GM23338 (cell line): Measurements from ENCODE around the gene CRELD1.

Experiments used
- NANOG ChIP-seq: IDR thresholded peaks from 2 replicates; pipeline ENCODE4 v1.6.1; 2016; ENCODE audit warnings: antibody characterized with exemption, borderline replicate concordance
- POLR2AphosphoS5 ChIP-seq: IDR thresholded peaks from 2 replicates; pipeline ENCODE4 v1.6.1; 2016; ENCODE audit warnings: antibody characterized with exemption, low read depth
- TF ChIP-seq, protein P1 (sequence below), 2 experiments: fragments of 200-600 bp in 1 of 2; sonication (generic) in 1 of 2; conservative IDR thresholded peaks; 2 replicates each; pipeline versions ENCODE4 v1.5.1 to v1.6.1; 2016 to 2017; ENCODE audit warnings: antibody characterized with exemption in 2 of 2, low read depth in 2 of 2, mild to moderate bottlenecking in 2 of 2, moderate library complexity in 1 of 2
- TF ChIP-seq, protein P2 (sequence below): IDR thresholded peaks from one replicate; pipeline ENCODE4 v1.6.1; 2018; ENCODE audit warnings: antibody characterized with exemption; ENCODE audit not compliant: unreplicated experiment

DNA sequence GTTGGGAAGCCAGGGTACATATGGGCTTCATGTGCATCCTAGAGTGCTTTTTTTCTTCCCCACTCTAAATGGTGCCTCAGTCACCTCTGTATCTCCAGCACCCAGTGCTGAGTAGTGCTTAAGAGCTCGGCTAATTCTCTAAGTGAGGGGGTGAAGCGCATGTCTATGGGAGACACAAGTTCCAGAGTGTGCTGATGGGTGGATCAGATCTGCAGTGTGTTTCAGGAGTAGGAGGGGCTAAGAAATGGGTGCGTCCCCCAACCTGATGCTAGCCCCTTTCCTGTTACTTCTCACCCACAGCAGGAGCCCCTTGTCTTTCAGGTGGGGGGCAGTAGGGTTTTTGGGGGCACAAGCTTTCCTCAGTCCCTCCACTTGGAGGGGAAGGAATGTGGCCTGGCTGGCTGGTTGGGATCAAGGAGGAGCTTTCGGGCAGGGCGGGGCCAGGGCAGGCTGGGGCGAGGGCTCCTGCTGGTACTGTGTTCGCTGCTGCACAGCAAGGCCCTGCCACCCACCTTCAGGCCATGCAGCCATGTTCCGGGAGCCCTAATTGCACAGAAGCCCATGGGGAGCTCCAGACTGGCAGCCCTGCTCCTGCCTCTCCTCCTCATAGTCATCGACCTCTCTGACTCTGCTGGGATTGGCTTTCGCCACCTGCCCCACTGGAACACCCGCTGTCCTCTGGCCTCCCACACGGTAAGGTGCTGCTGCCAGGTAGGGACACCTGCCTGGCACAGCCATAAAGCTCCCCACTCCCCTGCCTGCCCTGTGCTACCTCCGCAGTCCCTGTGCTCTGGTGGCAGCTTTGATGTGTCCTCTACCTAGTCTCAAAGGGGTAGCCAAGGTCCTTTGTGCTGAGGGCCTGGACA lies 31.0 kb upstream of the CRELD1 start, which contains the start of gene IL17RE:
- TF ChIP-seq, protein P1, sequence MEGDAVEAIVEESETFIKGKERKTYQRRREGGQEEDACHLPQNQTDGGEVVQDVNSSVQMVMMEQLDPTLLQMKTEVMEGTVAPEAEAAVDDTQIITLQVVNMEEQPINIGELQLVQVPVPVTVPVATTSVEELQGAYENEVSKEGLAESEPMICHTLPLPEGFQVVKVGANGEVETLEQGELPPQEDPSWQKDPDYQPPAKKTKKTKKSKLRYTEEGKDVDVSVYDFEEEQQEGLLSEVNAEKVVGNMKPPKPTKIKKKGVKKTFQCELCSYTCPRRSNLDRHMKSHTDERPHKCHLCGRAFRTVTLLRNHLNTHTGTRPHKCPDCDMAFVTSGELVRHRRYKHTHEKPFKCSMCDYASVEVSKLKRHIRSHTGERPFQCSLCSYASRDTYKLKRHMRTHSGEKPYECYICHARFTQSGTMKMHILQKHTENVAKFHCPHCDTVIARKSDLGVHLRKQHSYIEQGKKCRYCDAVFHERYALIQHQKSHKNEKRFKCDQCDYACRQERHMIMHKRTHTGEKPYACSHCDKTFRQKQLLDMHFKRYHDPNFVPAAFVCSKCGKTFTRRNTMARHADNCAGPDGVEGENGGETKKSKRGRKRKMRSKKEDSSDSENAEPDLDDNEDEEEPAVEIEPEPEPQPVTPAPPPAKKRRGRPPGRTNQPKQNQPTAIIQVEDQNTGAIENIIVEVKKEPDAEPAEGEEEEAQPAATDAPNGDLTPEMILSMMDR (conservative IDR thresholded peaks at IDR 0.05; ENCODE audit: low read depth in 2 of 2): no peak
- TF ChIP-seq, protein P2, sequence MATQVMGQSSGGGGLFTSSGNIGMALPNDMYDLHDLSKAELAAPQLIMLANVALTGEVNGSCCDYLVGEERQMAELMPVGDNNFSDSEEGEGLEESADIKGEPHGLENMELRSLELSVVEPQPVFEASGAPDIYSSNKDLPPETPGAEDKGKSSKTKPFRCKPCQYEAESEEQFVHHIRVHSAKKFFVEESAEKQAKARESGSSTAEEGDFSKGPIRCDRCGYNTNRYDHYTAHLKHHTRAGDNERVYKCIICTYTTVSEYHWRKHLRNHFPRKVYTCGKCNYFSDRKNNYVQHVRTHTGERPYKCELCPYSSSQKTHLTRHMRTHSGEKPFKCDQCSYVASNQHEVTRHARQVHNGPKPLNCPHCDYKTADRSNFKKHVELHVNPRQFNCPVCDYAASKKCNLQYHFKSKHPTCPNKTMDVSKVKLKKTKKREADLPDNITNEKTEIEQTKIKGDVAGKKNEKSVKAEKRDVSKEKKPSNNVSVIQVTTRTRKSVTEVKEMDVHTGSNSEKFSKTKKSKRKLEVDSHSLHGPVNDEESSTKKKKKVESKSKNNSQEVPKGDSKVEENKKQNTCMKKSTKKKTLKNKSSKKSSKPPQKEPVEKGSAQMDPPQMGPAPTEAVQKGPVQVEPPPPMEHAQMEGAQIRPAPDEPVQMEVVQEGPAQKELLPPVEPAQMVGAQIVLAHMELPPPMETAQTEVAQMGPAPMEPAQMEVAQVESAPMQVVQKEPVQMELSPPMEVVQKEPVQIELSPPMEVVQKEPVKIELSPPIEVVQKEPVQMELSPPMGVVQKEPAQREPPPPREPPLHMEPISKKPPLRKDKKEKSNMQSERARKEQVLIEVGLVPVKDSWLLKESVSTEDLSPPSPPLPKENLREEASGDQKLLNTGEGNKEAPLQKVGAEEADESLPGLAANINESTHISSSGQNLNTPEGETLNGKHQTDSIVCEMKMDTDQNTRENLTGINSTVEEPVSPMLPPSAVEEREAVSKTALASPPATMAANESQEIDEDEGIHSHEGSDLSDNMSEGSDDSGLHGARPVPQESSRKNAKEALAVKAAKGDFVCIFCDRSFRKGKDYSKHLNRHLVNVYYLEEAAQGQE: no peak
- TF ChIP-seq POLR2AphosphoS5: no peak
- TF ChIP-seq NANOG: no peak
